HL-60 (cell line): Measurements from ENCODE around the gene MTCL1.

Source experiments
- GABPA ChIP-seq: IDR thresholded peaks from 2 replicates; pipeline ENCODE4 v1.6.1; 2012; ENCODE audit warnings: low read depth
- POLR2AphosphoS5 ChIP-seq: IDR thresholded peaks from 2 replicates; pipeline ENCODE4 v1.6.1; 2012; ENCODE audit warnings: low read depth
- SPI1 ChIP-seq: IDR thresholded peaks from 2 replicates; pipeline ENCODE4 v1.6.1; 2012; ENCODE audit warnings: low read depth, mild to moderate bottlenecking, borderline replicate concordance
- TF ChIP-seq, protein P1 (sequence below): IDR thresholded peaks from one replicate; pipeline ENCODE4 v1.5.1; 2011; ENCODE audit warnings: low read length, control low read depth, inconsistent platforms; ENCODE audit not compliant: insufficient read depth
- TF ChIP-seq, protein P2 (sequence below): IDR thresholded peaks from 2 replicates; pipeline ENCODE4 v1.6.1; 2012; ENCODE audit warnings: low read depth; ENCODE audit not compliant: insufficient replicate concordance

DNA sequence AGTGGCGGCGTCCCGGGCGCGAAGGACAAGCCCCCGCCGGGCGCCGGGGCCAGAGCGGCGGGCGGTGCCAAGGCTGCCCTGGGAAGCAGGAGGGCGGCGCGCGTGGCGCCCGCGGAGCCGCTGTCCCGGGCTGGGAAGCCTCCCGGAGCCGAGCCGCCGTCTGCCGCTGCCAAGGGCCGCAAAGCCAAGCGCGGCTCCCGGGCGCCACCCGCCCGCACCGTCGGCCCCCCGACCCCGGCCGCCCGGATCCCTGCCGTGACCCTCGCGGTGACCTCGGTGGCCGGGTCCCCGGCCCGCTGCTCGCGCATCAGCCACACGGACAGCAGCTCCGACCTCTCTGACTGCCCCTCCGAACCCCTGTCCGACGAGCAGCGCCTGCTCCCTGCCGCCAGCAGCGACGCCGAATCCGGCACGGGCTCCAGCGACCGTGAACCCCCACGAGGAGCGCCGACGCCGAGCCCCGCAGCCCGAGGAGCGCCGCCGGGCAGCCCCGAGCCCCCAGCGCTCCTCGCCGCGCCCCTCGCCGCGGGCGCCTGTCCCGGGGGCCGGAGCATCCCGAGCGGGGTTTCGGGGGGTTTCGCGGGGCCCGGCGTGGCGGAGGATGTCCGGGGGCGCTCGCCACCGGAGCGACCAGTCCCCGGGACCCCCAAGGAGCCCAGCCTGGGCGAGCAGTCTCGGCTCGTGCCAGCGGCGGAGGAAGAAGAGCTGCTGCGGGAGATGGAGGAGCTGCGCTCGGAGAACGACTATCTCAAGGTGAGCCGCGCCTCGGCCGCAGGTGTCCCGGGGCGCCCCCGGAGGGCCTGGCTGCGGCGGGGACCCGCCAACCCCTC, 820 bp downstream of the MTCL1 start:
- TF ChIP-seq, protein P1, sequence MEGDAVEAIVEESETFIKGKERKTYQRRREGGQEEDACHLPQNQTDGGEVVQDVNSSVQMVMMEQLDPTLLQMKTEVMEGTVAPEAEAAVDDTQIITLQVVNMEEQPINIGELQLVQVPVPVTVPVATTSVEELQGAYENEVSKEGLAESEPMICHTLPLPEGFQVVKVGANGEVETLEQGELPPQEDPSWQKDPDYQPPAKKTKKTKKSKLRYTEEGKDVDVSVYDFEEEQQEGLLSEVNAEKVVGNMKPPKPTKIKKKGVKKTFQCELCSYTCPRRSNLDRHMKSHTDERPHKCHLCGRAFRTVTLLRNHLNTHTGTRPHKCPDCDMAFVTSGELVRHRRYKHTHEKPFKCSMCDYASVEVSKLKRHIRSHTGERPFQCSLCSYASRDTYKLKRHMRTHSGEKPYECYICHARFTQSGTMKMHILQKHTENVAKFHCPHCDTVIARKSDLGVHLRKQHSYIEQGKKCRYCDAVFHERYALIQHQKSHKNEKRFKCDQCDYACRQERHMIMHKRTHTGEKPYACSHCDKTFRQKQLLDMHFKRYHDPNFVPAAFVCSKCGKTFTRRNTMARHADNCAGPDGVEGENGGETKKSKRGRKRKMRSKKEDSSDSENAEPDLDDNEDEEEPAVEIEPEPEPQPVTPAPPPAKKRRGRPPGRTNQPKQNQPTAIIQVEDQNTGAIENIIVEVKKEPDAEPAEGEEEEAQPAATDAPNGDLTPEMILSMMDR, result no peak
- TF ChIP-seq POLR2AphosphoS5 (no peak), GABPA (no peak), SPI1 (no peak)
- TF ChIP-seq, protein P2, sequence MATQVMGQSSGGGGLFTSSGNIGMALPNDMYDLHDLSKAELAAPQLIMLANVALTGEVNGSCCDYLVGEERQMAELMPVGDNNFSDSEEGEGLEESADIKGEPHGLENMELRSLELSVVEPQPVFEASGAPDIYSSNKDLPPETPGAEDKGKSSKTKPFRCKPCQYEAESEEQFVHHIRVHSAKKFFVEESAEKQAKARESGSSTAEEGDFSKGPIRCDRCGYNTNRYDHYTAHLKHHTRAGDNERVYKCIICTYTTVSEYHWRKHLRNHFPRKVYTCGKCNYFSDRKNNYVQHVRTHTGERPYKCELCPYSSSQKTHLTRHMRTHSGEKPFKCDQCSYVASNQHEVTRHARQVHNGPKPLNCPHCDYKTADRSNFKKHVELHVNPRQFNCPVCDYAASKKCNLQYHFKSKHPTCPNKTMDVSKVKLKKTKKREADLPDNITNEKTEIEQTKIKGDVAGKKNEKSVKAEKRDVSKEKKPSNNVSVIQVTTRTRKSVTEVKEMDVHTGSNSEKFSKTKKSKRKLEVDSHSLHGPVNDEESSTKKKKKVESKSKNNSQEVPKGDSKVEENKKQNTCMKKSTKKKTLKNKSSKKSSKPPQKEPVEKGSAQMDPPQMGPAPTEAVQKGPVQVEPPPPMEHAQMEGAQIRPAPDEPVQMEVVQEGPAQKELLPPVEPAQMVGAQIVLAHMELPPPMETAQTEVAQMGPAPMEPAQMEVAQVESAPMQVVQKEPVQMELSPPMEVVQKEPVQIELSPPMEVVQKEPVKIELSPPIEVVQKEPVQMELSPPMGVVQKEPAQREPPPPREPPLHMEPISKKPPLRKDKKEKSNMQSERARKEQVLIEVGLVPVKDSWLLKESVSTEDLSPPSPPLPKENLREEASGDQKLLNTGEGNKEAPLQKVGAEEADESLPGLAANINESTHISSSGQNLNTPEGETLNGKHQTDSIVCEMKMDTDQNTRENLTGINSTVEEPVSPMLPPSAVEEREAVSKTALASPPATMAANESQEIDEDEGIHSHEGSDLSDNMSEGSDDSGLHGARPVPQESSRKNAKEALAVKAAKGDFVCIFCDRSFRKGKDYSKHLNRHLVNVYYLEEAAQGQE, result no peak
